ENCODE measurements around the gene ARF1. TPM values are rescaled to one million over a fixed set of nuclear protein-coding genes. Genes with fewer than 3 reads are reported as not detected.

The ARF1 gene
- total RNA-seq, 2 donors from 2014 or later, result 415 to 503 TPM

DNA sequence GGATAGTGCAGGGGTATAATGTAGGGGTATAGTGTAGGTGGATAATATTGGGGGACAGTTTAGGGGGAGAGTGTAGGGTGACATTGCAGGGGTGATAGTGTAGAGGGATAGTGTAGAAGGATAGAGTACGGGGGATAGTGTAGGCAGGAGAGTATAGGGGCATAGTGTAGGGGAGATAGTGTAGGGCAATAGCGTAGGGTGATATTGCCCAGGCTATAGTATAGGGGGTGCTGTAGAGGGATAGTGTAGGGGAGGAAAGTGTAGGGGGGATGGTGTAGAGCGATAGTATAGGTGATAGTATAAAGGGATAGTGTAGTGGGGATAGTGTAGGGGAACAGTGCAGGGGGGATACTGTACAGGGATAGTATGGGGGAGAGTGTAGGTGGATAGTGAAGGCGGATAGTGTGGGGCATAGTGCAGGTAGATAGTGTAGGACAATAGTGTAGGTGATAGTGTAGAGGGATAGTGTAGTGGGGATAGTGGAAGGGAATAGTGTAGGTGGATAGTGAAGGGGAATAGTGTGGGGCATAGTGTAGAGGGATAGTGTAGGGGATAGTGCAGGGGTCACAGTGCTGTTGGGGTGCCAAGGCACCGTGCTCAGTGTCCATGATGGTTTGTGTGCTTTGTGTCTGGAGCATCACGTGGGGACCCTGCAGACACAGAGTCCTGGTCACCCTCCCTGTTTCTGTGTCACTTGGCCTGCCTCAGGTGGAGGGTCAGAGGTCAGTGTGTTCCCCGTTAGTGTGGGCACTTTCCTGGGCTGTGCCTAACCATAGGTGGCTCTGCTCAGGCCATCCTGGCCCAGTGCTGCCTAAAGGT is 10.5 kb upstream of the ARF1 start:
- DNase-seq (ENCODE audit: low spot score) (no peak), ATAC-seq (peak; percentile 13 to 29)
- no peaks in the 10 kb centered on the region for H3K9me3 Mint-ChIP-seq
- H3K27ac Mint-ChIP-seq, result no peak overlapping the region
- H3K4me1 Mint-ChIP-seq (ENCODE audit: low read depth in 2 of 2), result peaks cover 0 to 8% of the 10 kb centered on the region in 2 donors
- H3K27me3 Mint-ChIP-seq, result peaks cover 0 to 5% of the 10 kb centered on the region in 2 donors
- no peaks in the 10 kb centered on the region for H3K36me3 Mint-ChIP-seq
- H3K4me3 Mint-ChIP-seq, result no peak overlapping the region

DNA sequence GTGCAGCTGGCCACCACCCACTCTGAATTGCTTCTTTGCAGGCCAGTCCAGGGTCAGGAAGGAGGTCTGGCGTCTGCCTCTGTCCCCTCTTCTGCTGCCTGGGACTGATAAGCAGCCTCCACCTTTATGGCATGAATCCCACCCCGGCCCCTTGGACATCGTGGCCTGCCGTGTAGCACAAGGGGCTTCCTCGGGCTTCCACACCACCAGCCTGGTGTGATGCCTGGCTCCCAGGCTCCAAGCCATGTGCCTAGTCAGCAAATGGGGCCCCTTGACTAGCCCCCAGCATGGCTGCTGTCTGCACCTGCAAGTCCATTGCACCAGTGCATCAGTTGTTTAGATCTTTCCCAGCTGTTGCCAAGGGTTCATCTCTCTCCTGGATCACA is 9.9 kb upstream of the ARF1 start:
- Mint-ChIP-seq H3K27ac (no peak overlapping the region), H3K4me3 (no peak overlapping the region), H3K4me1 (ENCODE audit: low read depth in 2 of 2) (peaks cover 0 to 8% of the 10 kb centered on the region in 2 donors), H3K27me3 (peaks cover 0 to under 1% of the 10 kb centered on the region in 2 donors), H3K9me3 (no peaks in the 10 kb centered on the region), H3K36me3 (no peaks in the 10 kb centered on the region)
- ATAC-seq (no peak), DNase-seq (ENCODE audit: low spot score) (no peak)

DNA sequence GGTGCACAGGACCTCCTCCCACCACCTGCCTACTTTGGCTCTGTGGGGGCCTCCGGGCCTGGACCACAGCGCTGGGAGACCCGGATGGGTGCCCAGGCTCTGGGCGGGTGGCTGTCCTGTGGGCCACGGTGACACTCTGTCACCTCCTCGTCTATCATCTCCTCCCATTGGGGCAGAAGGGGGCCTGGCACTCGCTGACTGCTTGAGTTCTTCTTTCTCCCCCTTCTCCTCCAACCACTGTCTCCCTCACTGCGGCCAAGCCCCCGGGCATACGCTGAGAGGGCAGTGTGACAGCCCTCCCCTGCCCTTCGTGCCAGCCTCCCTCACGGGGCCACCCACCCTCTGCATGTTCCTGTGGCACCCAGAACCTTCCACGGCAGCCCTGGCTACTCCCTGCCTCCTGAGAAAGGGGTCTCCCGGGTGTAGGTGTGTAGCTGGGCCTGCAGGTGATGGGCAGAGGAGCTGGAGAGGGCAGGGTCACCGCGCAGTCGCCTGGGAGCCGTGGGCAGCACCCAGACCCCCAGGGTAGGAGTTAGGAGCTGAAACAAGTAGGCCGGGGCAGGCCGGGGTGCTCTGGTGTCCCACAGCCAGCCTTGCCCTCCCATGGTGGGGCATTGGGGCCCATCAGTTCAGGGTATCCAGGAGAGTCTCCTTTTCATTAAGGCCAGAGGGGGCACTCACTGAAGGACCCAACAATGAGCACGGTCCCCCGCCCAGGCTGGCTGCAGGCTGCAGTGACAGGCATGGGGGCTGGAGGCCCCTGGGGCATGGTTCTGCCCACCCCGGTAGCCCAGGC is 9.2 kb upstream of the ARF1 start:
- ATAC-seq (no peak), DNase-seq (ENCODE audit: low spot score) (no peak)
- Mint-ChIP-seq H3K36me3 (no peaks in the 10 kb centered on the region), H3K4me3 (no peak overlapping the region), H3K9me3 (no peaks in the 10 kb centered on the region), H3K27me3 (no peaks in the 10 kb centered on the region), H3K27ac (no peak overlapping the region), H3K4me1 (ENCODE audit: low read depth in 2 of 2) (peaks cover 0 to 8% of the 10 kb centered on the region in 2 donors)

DNA sequence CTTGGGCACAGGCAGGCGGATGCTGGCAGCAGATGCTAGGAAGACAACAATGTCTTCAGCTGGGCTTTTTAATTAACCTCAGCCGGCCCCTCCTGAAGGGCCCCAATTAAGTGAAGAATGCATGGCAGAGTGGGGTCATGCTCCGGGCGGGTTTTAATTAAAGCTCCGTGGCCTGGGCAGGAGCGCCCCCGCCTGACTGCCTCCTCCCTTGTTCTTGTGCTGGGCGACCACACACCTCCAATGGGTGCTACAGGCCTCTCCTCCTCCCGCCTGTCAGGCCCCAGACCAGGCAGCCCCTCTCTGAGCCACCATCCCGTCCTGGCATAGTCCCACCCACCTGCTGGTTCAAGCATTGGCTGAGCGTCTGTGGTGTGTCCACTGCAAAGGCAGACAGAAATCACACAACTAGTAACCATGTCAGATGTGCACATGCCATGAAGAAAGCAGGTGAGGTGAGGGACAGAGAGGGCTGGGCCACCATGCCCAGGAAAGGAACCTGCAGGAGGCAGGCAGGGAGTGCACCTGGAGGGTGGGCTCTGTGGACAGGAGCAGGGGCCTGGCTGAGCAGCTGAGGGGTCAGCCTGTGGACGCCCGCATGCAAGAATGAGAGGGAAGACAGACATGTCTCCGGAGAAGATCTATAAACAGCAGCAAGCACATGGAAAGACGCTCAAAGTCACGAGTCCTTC is 8.5 kb upstream of the ARF1 start:
- Mint-ChIP-seq H3K27ac (no peak overlapping the region), H3K36me3 (no peaks in the 10 kb centered on the region), H3K27me3 (no peaks in the 10 kb centered on the region), H3K4me1 (ENCODE audit: low read depth in 2 of 2) (peaks cover 0 to 8% of the 10 kb centered on the region in 2 donors), H3K4me3 (no peak overlapping the region), H3K9me3 (no peaks in the 10 kb centered on the region)
- ATAC-seq (no peak), DNase-seq (ENCODE audit: low spot score) (no peak)

DNA sequence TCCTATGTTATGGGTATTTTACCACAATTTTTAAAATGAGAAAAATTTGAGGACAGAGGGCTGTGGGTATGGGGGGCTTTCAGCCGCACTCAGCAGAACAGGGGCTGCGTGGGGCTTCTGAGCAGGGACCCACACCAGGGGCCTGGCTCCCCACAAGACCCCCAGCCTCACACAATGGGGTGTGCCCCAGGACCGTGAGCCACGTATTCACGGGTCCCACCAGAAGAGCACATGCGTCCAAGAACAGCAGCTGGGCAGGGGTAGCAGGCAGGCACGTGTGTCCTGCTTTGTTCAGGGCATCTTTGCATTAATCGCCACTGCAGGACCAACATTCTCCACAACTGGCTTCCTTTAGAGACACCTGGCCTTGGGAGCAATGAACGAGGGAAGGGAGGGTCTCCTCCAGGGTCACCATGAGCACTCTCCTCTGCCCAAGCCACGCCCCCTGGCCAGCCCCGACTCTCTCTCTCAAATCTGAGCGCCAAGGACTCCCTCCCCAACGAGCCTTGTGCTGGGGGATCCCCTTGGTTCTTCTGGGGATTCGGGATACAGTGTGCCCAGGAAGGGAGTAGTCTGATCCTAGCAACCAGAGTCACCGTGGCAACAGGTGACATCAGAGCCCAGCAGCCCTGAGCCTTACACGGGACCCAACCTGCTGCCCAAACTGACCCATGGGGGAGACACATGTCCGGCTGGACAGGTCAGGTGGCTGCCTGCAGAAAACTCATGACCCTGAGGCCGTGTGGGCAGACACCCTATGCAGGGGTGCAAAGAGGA is 7.4 kb upstream of the ARF1 start:
- DNase-seq (ENCODE audit: low spot score), result no peak
- no peak for ATAC-seq
- Mint-ChIP-seq H3K27ac (no peak overlapping the region), H3K4me1 (ENCODE audit: low read depth in 2 of 2) (peaks cover 0 to 8% of the 10 kb centered on the region in 2 donors), H3K9me3 (no peaks in the 10 kb centered on the region), H3K27me3 (no peaks in the 10 kb centered on the region), H3K4me3 (no peak overlapping the region), H3K36me3 (no peaks in the 10 kb centered on the region)

DNA sequence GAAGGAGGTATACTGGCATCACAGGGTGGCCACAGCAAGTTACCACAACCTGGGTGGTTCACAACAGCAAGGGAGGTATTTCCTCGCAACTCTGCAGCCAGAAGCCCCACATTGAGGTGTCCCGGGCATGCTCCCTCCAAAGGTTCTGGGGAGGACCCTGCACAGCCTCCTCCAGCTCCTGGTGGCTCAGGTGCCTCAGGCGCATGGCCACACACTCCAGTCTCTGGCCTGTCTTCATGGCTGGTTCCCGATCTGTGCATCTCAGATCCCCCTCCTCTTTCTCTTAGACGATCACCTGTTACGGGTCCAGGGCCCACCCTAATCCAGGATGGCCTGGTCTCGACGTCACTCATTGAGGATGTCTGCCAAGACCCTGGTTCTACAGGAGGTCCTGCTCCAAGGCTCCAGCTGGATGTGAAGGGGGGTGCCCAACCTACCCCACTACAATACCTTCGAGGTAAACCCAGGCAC is 6.7 kb upstream of the ARF1 start:
- H3K4me3 Mint-ChIP-seq, result no peak overlapping the region
- H3K36me3 Mint-ChIP-seq, result no peaks in the 10 kb centered on the region
- H3K4me1 Mint-ChIP-seq (ENCODE audit: low read depth in 2 of 2), result peaks cover 0 to 8% of the 10 kb centered on the region in 2 donors
- H3K27ac Mint-ChIP-seq, result no peak overlapping the region
- no peaks in the 10 kb centered on the region for H3K9me3 Mint-ChIP-seq
- no peaks in the 10 kb centered on the region for H3K27me3 Mint-ChIP-seq
- ATAC-seq (no peak), DNase-seq (ENCODE audit: low spot score) (no peak)

DNA sequence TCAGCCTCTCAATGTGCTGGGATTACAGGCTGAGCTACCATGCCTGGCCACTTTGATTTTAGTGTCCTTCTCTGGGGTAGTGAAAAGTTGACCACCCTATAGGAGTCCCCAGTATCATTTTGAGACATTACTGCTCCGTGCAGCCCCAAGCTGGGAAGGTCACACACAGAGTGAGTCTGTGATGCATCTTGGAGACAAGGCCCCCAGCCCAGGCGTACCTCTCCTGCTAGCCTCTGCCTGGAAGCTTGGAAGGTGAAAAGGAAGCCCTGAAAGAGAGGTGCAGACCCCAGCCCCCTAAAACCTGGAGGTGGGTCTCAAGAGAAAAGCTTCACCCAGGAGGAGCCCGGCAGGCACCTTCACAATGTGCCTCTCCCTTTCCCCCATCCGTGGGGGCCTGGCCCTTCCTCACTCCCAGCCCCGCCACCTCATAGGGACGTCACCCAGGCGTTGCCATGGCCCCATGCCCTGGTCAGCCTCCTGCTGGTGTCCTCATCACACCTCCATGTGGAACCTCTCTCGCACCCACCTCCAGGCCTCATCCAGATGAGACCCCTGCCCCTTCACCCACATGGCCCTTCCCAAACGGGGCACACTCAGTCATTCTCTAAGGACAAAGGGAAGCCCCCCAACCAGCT is 5.6 kb upstream of the ARF1 start:
- Mint-ChIP-seq H3K27ac (no peak overlapping the region), H3K27me3 (no peaks in the 10 kb centered on the region), H3K36me3 (no peaks in the 10 kb centered on the region), H3K9me3 (no peaks in the 10 kb centered on the region), H3K4me3 (no peak overlapping the region), H3K4me1 (ENCODE audit: low read depth in 2 of 2) (peaks cover 0 to 10% of the 10 kb centered on the region in 2 donors)
- DNase-seq (ENCODE audit: low spot score), result no peak
- no peak for ATAC-seq

DNA sequence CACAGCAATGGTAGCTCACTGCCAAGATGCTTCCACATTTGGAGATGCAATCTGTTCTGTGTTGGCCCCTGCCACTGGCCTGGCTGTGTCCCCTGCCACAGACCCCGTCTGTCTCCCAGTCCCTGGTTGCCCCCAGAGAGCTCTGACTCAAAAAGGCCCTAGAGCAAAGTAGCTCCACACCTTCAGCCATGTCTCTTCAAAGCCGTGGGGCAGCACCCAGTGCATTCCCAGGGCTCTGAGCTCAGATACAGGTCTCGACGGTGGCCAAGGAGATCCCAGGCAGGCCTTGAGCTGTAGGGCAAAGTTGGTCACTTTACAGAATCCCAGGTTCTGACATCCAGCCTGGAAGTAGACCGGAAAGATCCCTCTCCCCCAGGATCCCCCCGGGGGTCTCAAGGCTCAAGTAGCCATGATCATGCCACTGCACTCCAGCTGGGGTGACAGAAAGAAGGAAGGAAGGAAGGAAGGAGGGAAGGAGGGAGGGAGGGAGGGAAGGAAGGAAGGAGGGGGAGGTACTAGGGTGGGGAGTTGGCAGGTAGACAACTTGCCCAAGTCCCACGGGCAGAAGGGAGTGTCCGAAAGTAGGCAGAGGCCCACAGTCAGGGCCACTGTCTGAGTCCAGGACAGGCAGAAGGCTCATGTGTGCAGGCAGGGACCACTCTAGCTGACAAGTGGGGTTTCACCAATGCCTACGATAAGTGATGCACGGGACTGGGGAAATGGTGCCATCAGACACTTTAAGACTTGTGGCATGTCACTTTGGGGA is 4.8 kb upstream of the ARF1 start:
- no peak for DNase-seq (ENCODE audit: low spot score)
- Mint-ChIP-seq H3K36me3 (no peaks in the 10 kb centered on the region), H3K27me3 (no peaks in the 10 kb centered on the region), H3K4me1 (ENCODE audit: low read depth in 2 of 2) (peaks cover 0 to 10% of the 10 kb centered on the region in 2 donors), H3K9me3 (no peaks in the 10 kb centered on the region), H3K4me3 (no peak overlapping the region), H3K27ac (no peak overlapping the region)
- ATAC-seq, result no peak

DNA sequence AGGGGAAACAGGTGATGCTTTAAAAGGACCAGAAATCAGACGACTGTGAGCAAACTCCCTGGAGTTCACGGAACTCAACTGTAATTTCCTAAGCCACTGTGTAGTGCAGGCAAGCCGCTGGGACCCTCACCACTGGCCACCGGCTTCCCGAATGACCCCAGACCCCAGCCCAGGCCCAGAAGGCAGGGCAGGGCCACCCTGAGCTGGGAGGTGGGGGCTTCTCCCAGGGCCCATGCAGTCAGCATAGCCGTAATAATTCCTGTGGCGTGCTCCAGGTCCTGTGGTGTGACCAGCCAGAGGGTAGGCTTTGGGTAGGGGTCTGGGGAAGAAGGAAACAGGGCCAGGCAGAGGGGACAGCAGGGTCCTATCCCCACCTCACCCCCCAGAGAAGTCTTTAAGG is 3.5 kb upstream of the ARF1 start:
- Mint-ChIP-seq H3K27me3 (no peaks in the 10 kb centered on the region), H3K4me1 (ENCODE audit: low read depth in 2 of 2) (peaks cover 4 to 7% of the 10 kb centered on the region in 2 donors), H3K27ac (no peak overlapping the region), H3K4me3 (no peak overlapping the region), H3K36me3 (peaks cover under 1% of the 10 kb centered on the region), H3K9me3 (no peaks in the 10 kb centered on the region)
- ATAC-seq (no peak), DNase-seq (ENCODE audit: low spot score) (no peak)

DNA sequence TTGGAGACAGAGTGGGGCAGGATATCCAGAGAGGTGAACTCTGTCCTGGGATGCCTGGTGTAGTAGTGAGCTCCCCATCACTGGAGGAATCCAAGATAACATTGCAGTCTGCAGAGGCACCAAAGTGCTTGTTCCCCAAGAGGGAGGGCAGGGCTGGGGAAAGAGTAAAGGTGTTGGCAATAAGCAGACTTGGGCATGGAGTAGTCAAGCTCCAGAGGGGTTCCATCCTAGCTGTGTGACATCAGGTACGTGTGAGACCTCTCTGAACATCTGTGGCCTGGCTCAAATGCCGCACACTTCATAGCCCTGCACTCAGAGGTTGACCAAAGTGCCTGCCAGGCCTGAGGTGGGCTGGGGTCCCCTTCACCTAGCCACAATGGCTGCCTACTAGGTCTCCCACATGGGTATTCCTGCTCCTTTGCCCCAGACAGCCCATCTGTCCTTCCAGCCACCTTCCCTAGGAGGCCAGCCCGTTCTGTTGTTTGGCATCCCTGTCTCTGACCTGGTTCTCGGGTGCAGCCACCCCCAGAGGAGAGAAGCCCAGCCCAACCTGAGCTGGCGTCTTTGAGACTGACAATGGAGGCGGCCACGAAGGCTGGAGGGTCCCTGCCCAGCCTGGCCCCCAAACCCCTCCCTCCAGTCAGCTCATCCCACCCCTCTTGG is 2.8 kb upstream of the ARF1 start:
- peaks cover 6% of the 10 kb centered on the region for H3K36me3 Mint-ChIP-seq
- H3K27me3 Mint-ChIP-seq, result no peaks in the 10 kb centered on the region
- peaks cover 11 to 13% of the 10 kb centered on the region in 2 donors for H3K4me1 Mint-ChIP-seq (ENCODE audit: low read depth in 2 of 2)
- DNase-seq (ENCODE audit: low spot score) (no peak), ATAC-seq (no peak)
- no peak overlapping the region for H3K4me3 Mint-ChIP-seq
- no peak overlapping the region for H3K27ac Mint-ChIP-seq
- no peaks in the 10 kb centered on the region for H3K9me3 Mint-ChIP-seq

DNA sequence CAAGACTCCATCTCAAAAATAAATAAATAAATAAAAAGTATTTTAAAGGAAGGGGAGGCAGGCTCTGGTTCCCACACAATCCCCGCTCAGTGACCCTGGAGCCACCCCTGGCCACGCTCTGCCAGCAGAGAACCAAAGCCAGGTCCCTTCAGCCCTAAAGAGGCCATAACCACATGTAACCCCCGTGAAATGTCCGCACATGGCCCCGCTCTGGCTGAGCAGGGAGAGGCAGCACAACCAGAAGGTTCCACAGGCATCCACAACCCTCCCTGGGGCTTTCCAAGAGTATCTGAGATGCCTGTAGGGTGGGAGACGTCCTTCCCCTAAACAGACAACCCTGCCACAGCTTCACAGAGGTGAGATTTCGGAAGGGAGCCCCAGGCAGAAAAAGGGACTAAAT is 1.4 kb upstream of the ARF1 start:
- H3K9me3 Mint-ChIP-seq, result no peaks in the 10 kb centered on the region
- peaks cover 6% of the 10 kb centered on the region for H3K36me3 Mint-ChIP-seq
- H3K27me3 Mint-ChIP-seq, result no peaks in the 10 kb centered on the region
- H3K27ac Mint-ChIP-seq, result peak overlapping the region; percentile 80 to 84
- DNase-seq (ENCODE audit: low spot score) (no peak), ATAC-seq (no peak)
- H3K4me1 Mint-ChIP-seq (ENCODE audit: low read depth in 2 of 2), result peaks cover 24 to 27% of the 10 kb centered on the region in 2 donors
- H3K4me3 Mint-ChIP-seq, result peak overlapping the region; percentile 94
